GM19463 (cell line): ENCODE measurements around the gene CNTNAP2.

Experiments
- ATAC-seq: cut with Tn5 transposase; IDR thresholded peaks from one replicate; pipeline ENCODE4 v1.9.1; 2021; ENCODE audit warnings: mild to moderate bottlenecking, moderate library complexity; ENCODE audit not compliant: unreplicated experiment

Gene CNTNAP2

GRCh38 chr7:148104924-148105323 is 1988.3 kb downstream of the CNTNAP2 start:
- no peak for ATAC-seq

DNA sequence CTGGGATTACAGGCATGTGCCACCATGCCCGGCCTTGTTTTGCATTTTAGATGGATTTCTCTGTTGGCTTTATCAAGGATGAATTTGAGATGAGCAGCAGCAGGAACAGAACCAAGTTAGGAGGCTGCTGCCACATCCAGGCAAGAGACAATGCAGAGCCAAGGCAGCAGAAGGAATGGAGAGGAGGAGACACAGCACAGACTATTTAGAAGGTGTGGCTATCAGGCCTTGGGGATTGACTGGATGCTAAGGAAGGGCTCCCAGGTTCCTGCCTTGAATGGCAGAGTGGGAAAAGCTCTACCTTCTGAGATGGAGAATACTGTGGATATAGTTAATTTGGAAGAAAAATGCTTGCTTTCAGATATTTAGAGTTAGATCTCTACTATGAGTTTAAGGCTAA is 1989.3 kb downstream of the CNTNAP2 start:
- ATAC-seq = no peak

GRCh38 chr7:148107443-148108127 is 1991.0 kb downstream of the CNTNAP2 start:
- no peak for ATAC-seq

DNA sequence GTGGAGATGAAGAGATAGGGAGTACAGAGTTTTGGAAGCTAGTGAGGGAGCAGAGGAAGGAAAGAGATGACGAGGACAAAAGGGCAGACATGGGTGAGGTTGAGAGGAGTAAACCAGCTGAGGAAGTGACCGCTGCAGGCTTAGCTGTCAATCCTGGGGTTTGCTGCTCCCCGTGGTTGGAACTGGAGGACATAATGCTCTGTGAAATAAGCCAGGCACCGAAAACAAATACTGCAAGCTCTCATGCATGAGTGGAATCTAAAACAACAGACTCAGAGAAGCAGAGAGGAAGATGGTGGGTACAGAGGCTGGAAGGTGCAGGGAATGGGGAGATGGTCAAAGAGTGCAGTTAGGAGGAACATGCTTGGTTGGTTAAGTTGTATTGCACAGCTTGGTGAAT is 1991.8 kb downstream of the CNTNAP2 start:
- ATAC-seq = no peak

- ATAC-seq = no peak
Measured at GRCh38 chr7:148110097-148110868, 1993.7 kb downstream of the CNTNAP2 start.

GRCh38 chr7:148114804-148115203 is 1998.2 kb downstream of the CNTNAP2 start:
- no peak for ATAC-seq

GRCh38 chr7:148115308-148115707 is 1998.7 kb downstream of the CNTNAP2 start:
- no peak for ATAC-seq

DNA sequence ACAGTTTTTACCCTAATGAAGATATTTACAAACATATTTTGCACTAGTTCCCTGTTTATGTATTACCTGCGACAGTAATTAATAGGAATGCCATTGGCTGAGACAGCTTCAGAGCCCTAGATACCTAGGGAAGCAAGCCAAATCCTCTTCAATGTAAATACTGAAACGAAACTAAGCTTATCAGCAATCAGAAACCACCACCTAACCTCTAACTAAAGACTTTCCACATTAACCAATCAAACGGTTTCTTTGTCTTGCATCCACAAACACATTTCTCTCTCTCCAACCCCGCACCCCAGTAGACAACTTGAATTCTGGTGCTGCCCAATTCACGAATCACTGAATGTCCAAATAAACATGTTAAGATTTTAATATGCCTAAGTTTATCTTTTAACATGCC is 1999.6 kb downstream of the CNTNAP2 start:
- ATAC-seq = no peak

- ATAC-seq = no peak
Measured at GRCh38 chr7:148116829-148117403, 2000.3 kb downstream of the CNTNAP2 start.

GRCh38 chr7:148118371-148118770 is 2001.8 kb downstream of the CNTNAP2 start:
- ATAC-seq = no peak

- no peak for ATAC-seq
Measured at GRCh38 chr7:148121401-148121800, 2004.8 kb downstream of the CNTNAP2 start.

DNA sequence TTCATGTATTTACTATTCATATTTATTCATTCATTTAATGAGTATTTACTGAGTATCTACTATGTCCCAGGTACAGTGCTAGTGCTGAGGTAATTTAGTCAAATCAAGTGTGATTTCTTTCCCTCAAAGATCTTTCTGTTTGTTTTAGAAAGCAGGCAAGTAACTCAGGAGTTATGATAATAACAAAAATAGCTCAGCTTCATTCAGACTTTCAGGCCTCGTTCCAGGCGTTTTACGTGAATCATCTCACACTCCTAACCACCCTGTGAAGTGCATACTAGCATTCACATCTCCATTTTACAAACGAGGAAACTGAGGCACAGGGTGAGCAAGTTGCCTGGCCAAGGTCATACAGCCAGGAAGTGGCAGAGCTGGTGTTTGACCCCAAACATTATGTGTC is 2005.2 kb downstream of the CNTNAP2 start:
- no peak for ATAC-seq

DNA sequence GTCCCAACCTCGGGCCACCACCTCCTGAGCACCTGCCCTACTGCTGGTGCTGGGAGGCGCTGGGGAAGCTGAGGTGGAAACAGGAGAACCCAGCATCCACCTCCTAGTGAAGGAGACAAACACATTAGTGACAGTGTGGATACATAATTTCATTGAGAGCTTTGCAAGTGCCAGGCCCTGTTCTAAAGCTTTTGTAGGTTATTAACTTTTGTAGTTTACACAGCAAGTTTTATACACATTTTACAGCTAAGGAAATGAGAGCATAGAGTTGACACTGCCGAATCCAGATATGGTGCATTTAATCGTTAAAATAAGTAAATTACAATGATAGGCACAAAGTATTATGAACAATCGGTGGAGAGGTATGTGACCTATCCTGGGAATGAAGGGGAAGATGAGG is 2007.9 kb downstream of the CNTNAP2 start:
- ATAC-seq = no peak

DNA sequence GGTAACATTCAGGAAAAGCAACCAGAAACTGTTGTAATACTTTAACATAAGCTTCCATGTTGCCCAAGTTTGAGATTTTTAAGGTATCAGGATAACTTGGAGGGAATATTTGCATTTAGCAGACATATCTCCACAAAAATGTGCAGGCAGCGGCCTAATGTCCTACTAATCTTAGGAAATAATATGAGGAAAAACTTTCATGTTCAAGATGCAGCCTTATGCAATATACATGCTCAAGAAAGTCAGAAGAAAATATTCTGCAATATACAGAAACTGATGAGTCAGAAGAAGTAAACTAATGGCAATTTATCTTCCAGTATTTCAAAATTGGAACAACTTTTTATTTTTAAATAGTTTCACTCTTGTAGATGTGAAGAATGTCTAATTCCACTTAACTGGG is 2010.8 kb downstream of the CNTNAP2 start:
- ATAC-seq = no peak

- no peak for ATAC-seq
Measured at GRCh38 chr7:148129023-148129422, 2012.4 kb downstream of the CNTNAP2 start.

DNA sequence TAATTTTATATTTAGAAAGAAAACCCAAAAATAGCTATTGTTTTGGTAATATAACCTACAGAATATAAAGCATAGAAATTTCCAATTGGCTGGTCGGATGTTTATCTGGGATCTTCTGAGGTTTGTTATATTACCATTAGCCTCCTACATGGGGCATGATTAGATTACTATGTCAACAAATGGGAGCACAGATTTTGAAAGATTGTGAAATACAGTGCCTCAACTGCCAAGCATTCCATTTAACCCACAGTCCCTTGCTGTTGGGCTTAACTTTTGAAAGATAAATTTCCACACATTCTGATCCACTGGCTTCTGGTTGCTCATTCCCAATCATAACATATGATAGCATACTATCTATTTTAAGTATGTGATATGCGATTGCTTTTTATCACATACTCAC is 2018.5 kb downstream of the CNTNAP2 start:
- no peak for ATAC-seq

DNA sequence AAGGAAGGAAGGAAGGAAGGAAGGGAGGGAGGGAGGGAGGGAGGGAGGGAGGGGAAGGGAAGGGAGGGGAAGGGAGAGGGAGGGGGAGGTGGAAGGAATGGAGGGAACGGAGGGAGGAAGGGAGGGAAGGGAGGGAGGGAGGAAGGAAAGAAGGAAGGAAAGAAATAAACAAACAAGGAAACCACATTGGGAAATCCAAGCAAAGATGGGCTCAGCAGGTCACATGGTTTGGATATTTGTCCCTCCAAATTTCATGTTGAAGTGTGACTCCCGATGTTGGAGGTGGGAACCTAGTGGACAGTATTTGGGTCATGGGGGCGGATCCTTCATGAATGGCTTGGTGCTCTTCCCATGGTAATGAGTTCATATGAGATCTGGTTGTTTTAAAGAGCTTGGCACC is 2019.4 kb downstream of the CNTNAP2 start:
- ATAC-seq = no peak

GRCh38 chr7:148142660-148143248 is 2026.2 kb downstream of the CNTNAP2 start:
- ATAC-seq = no peak

DNA sequence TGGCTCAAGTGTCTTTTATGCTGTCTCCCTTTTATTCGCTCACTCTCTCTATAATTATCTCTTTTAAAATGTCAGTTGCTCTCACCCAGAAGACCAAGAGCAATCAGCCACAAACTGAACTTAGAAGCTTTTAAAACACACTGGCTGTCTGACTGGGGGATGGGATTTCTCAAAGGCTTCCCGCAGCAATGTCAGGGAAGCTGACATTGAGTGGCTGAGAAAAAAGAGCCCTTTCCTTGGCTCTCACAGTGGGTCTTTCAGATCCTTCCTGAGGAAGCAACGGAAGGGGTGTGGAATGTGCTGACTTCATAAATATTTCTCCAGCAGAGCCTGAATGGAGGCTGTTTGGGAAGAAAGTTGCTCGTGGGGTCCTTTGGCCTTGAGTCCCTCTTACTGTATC is 2028.2 kb downstream of the CNTNAP2 start:
- ATAC-seq = no peak

DNA sequence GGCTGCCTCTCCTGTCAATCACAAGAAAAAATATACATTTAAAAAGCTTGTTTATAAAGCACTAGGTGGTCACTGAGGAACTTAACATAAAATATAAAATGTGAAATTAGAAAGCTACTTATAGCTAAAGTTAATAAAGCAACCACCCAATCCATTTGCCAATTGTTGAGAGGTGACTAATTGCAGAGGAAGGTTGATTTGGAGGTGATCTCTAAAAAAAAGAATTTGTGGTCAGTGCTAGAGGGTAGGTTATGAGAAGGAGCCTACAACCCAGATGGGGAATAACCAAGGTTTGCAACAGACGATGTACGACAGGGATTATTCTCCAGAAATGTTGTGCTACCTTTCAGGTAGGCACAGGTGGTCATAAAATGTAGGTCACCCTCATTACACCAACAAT is 2029.7 kb downstream of the CNTNAP2 start:
- ATAC-seq = no peak

GRCh38 chr7:148147438-148147837 is 2030.8 kb downstream of the CNTNAP2 start:
- no peak for ATAC-seq

GRCh38 chr7:148148456-148148855 is 2031.9 kb downstream of the CNTNAP2 start:
- ATAC-seq = no peak
